K562 (cell line): ENCODE data around the gene PRDM12. TPM values are rescaled to one million over a fixed set of nuclear protein-coding genes. Genes with fewer than 3 reads are reported as not detected.

ENCODE experiments used
- ATAC-seq: fragments of 200-7000 bp; cut with Tn5 transposase; 3 replicates; pipeline ENCODE4 v1.9.1; 2020; ENCODE audit warnings: moderate library complexity
- BruUV-seq: library from RNA; stranded (reverse); fragments of 400-500 nt; replicated peaks from 2 replicates; lab custom pipeline; 2021; lab: Mats Ljungman, UMichigan
- CTCF ChIA-PET: fragments of 300-600 bp; formaldehyde crosslinking; extraction: SDS; loops from one replicate; lab custom pipeline; 2021; ENCODE audit warnings: low intra/inter-chr PET ratio; lab: Yijun Ruan, JAX
- POLR2A ChIA-PET: fragments of 300-600, 350-650 bp; sonication (Branson Sonifier 250); formaldehyde crosslinking; extraction: SDS; loops from one replicate; lab custom pipeline; 2021; ENCODE audit warnings: antibody characterized with exemption, inconsistent platforms; lab: Yijun Ruan, JAX
- DNase-seq, 4 experiments: peaks; one replicate each; pipeline versions ENCODE4 v3.0.0 to v3.0.0-alpha.2; 2011 to 2018; ENCODE audit warnings: low spot score in 3 of 4, mixed read lengths in 3 of 4; ENCODE audit errors: extremely low read depth in 1 of 4
- FAIRE-seq: peaks from 2 replicates; lab custom pipeline; 2011; peaks lifted over from hg19 to GRCh38; lab: Jason Lieb, UNC
- H2AFZ ChIP-seq: 2 replicates; pipeline ENCODE4 v1.6.0; 2011; ENCODE audit warnings: low read depth, low read length, control low read depth, inconsistent platforms
- H3K27ac ChIP-seq: fragments of 200-600 bp; 3 replicates; pipeline ENCODE4 v1.8.0; 2011; ENCODE audit warnings: low read depth, mild to moderate bottlenecking, control low read depth, inconsistent platforms, low read length, moderate library complexity, mixed read lengths; ENCODE audit errors: extremely low read depth
- H3K27me3 ChIP-seq, 2 experiments: fragments of 300-600 bp in 1 of 2; 2 replicates in 1 of 2; 3 replicates in 1 of 2; pipeline versions ENCODE4 v1.6.0 to v1.8.0; 2011; ENCODE audit warnings: inconsistent platforms in 2 of 2, low read length in 2 of 2, mild to moderate bottlenecking in 1 of 2, mixed read lengths in 1 of 2, moderate library complexity in 1 of 2; ENCODE audit not compliant: control insufficient read depth in 2 of 2, insufficient read depth in 2 of 2
- H3K36me3 ChIP-seq: fragments of 300-600 bp; 3 replicates; pipeline ENCODE4 v1.8.0; 2011; ENCODE audit warnings: mild to moderate bottlenecking, low read length, inconsistent platforms; ENCODE audit not compliant: control insufficient read depth, insufficient read depth
- H3K4me1 ChIP-seq, 2 experiments: fragments of 200-600 bp in 1 of 2; replicated peaks in 1 of 2; 2 replicates in 1 of 2; 3 replicates in 1 of 2; pipeline versions ENCODE4 v1.5.1 to v1.8.0; 2011; ENCODE audit warnings: inconsistent platforms in 2 of 2, low read length in 2 of 2, mild to moderate bottlenecking in 1 of 2, mixed read lengths in 1 of 2, moderate library complexity in 1 of 2; ENCODE audit not compliant: control insufficient read depth in 2 of 2, insufficient read depth in 2 of 2
- H3K4me2 ChIP-seq: 2 replicates; pipeline ENCODE4 v1.6.1; 2011; ENCODE audit warnings: low read length, control low read depth, inconsistent platforms, mixed read lengths; ENCODE audit not compliant: insufficient read depth
- H3K4me3 ChIP-seq: fragments of 200-600 bp; sonication (generic), shearing (Covaris generic); 2 replicates; pipeline ENCODE4 v1.5.1; 2016; ENCODE audit warnings: control low read depth, inconsistent platforms
- H3K79me2 ChIP-seq: fragments of 200-600 bp; 3 replicates; pipeline ENCODE4 v1.8.0; 2011; ENCODE audit warnings: low read length, inconsistent platforms; ENCODE audit not compliant: control insufficient read depth, insufficient read depth
- H3K9ac ChIP-seq, 2 experiments: 2 replicates each; pipeline versions ENCODE4 v1.6.0 to v1.6.1; 2011; ENCODE audit warnings: low read depth in 2 of 2, low read length in 2 of 2, control low read depth in 1 of 2, inconsistent platforms in 1 of 2, mild to moderate bottlenecking in 1 of 2, mixed read lengths in 1 of 2; ENCODE audit not compliant: insufficient read depth in 1 of 2
- H3K9me1 ChIP-seq: one replicate; pipeline ENCODE4 v1.6.0; 2011; ENCODE audit warnings: inconsistent platforms, mild to moderate bottlenecking, low read length, moderate library complexity; ENCODE audit not compliant: control insufficient read depth, insufficient read depth
- H3K9me3 ChIP-seq: replicated peaks from 2 replicates; pipeline ENCODE4 v1.5.1; 2011; ENCODE audit warnings: low read depth, low read length, inconsistent platforms; ENCODE audit not compliant: control insufficient read depth, insufficient read depth
- H4K20me1 ChIP-seq: replicated peaks from 2 replicates; pipeline ENCODE4 v1.6.1; 2011; ENCODE audit warnings: low read length, inconsistent platforms, mixed read lengths; ENCODE audit not compliant: control insufficient read depth, insufficient read depth
- HMG20B ChIP-seq: fragments of 250-450 bp; sonication (Bioruptor Pico); IDR thresholded peaks from 2 replicates; pipeline ENCODE4 v1.5.0; 2021; ENCODE audit warnings: mild to moderate bottlenecking
- PRDM10 ChIP-seq: fragments of 450-650 bp; IDR thresholded peaks from 2 replicates; pipeline ENCODE4 v1.6.1; 2018; ENCODE audit not compliant: partially characterized antibody
- ZBTB33 ChIP-seq: sonication (generic); formaldehyde crosslinking; IDR thresholded peaks from 2 replicates; pipeline ENCODE4 v1.8.1; 2023; ENCODE audit warnings: mild to moderate bottlenecking, missing genetic modification reagents
- WGBS: fragments of 100-300 bp; shearing (Covaris generic); methylation state at CpG from one replicate; pipeline ENCODE4 v1.1.6; 2016; ENCODE audit warnings: low coverage, mixed read lengths; ENCODE audit not compliant: insufficient coverage; ENCODE audit errors: missing lambda C conversion rate; 5-methylcytosine and 5-hydroxymethylcytosine counted together
- in situ Hi-C: fragments of 300-500 bp; cut with MboI; formaldehyde crosslinking; loops from 4 replicates; pipeline ENCODE4 v1.15.0; 2018; ENCODE audit warnings: inconsistent platforms, mixed read lengths
- intact Hi-C: fragments of 100-400 bp; cut with micrococcal nuclease; formaldehyde crosslinking; loops from 2 replicates; pipeline ENCODE4 v1.14.2; 2022
- polyA plus RNA-seq, 8 experiments: library from polyadenylated mRNA; depleted of rRNA in 4 of 8; stranded (reverse) in 5 of 8; unstranded in 3 of 8; fragments of >200 nt; fragmentation: Nextera tagmentation in 2 of 8; fragmentation: Illumina TruSeq in 1 of 8; extraction: Ambion mirVana in 2 of 8; extraction: Trizol in 1 of 8; gene quantifications; 2 replicates each; pipeline versions ENCODE4 v1.2.1 to v1.2.3, GENCODE V29; 2011 to 2014; ENCODE audit warnings: inconsistent platforms in 1 of 8, missing spikeins in 1 of 8
- total RNA-seq, 7 experiments: library from RNA; depleted of rRNA in 6 of 7; stranded (reverse); fragments of >200 nt in 6 of 7; fragmentation: Illumina TruSeq in 2 of 7; extraction: Trizol in 2 of 7; gene quantifications; 2 replicates each; pipeline versions ENCODE4 v1.2.1 to v1.2.3, GENCODE V29; 2011 to 2021; ENCODE audit warnings: low replicate concordance in 1 of 7
- TF ChIP-seq, protein P1 (sequence below), 3 experiments: IDR thresholded peaks in 2 of 3; conservative IDR thresholded peaks in 1 of 3; 2 replicates each; pipeline ENCODE4 v1.5.1; 2011 to 2012; ENCODE audit warnings: low read length in 3 of 3, mild to moderate bottlenecking in 3 of 3, control low read depth in 2 of 3, improper control_type of control experiment in 1 of 3, inconsistent platforms in 1 of 3, low read depth in 1 of 3, mixed read lengths in 1 of 3, moderate library complexity in 1 of 3; ENCODE audit not compliant: insufficient read depth in 2 of 3
- TF ChIP-seq, protein P2 (sequence below): fragments of 450-650 bp; IDR thresholded peaks from 2 replicates; pipeline ENCODE4 v1.6.1; 2016; ENCODE audit warnings: mild to moderate bottlenecking
- TF ChIP-seq, protein P3 (sequence below), 2 experiments: fragments of 450-650 bp in 1 of 2; sonication (generic) in 1 of 2; formaldehyde crosslinking in 1 of 2; IDR thresholded peaks in 1 of 2; conservative IDR thresholded peaks in 1 of 2; 2 replicates each; pipeline versions ENCODE4 v1.6.1 to v1.8.1; 2016 to 2023; ENCODE audit warnings: mild to moderate bottlenecking in 2 of 2, moderate library complexity in 2 of 2, inconsistent platforms in 1 of 2, missing genetic modification reagents in 1 of 2

The PRDM12 gene
- total and polyA plus RNA-seq, 9 of the 15 experiments (the other 6 are each of a cell fraction or from before 2014, with no cell fraction given): 0.04 to 0.22 (median 0.07) TPM; not detected in 3

DNA sequence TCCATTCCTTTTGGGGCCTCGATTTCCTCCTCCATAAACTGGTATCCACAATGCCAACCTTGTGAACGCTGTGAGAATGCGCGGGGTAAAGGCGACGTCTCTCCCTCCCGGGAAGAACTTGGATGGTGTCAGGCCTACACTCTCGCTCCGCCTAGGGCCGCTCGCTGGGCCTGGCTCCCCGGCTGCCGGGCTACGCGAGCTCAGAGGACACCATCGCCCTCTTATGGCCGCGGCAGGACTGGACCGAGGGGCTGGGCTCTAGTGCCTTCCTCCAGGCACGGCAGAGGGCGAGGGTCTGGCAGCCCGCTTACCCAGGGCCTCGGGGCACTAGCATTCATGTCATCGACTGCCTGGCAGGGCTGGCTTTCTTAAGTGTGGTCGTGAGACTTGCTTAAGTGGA lies 27.9 kb downstream of the PRDM12 start:
- ChIA-PET CTCF (no interaction called here), POLR2A (interaction anchor here (1.0 to 1.5 kb wide), 2 partner anchors 21 to 75 kb away, joined by 3 read pairs; no protein-coding TSS in a partner anchor)
- TF ChIP-seq, protein P1, sequence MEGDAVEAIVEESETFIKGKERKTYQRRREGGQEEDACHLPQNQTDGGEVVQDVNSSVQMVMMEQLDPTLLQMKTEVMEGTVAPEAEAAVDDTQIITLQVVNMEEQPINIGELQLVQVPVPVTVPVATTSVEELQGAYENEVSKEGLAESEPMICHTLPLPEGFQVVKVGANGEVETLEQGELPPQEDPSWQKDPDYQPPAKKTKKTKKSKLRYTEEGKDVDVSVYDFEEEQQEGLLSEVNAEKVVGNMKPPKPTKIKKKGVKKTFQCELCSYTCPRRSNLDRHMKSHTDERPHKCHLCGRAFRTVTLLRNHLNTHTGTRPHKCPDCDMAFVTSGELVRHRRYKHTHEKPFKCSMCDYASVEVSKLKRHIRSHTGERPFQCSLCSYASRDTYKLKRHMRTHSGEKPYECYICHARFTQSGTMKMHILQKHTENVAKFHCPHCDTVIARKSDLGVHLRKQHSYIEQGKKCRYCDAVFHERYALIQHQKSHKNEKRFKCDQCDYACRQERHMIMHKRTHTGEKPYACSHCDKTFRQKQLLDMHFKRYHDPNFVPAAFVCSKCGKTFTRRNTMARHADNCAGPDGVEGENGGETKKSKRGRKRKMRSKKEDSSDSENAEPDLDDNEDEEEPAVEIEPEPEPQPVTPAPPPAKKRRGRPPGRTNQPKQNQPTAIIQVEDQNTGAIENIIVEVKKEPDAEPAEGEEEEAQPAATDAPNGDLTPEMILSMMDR (IDR thresholded peaks at IDR 0.05 in 2 of 3, conservative IDR thresholded peaks at IDR 0.05 in 1 of 3; ENCODE audit: insufficient read depth in 2 of 3, low read depth in 1 of 3, low read length in 3 of 3): peak in 1 of 3 experiments; percentile 14; a peak in 2 of 6 replicates
- TF ChIP-seq, protein P2, sequence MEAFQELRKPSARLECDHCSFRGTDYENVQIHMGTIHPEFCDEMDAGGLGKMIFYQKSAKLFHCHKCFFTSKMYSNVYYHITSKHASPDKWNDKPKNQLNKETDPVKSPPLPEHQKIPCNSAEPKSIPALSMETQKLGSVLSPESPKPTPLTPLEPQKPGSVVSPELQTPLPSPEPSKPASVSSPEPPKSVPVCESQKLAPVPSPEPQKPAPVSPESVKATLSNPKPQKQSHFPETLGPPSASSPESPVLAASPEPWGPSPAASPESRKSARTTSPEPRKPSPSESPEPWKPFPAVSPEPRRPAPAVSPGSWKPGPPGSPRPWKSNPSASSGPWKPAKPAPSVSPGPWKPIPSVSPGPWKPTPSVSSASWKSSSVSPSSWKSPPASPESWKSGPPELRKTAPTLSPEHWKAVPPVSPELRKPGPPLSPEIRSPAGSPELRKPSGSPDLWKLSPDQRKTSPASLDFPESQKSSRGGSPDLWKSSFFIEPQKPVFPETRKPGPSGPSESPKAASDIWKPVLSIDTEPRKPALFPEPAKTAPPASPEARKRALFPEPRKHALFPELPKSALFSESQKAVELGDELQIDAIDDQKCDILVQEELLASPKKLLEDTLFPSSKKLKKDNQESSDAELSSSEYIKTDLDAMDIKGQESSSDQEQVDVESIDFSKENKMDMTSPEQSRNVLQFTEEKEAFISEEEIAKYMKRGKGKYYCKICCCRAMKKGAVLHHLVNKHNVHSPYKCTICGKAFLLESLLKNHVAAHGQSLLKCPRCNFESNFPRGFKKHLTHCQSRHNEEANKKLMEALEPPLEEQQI: peak; percentile 71; the same call in 1 of the 2 replicates
- no peak for TF ChIP-seq HMG20B
- TF ChIP-seq, protein P3, sequence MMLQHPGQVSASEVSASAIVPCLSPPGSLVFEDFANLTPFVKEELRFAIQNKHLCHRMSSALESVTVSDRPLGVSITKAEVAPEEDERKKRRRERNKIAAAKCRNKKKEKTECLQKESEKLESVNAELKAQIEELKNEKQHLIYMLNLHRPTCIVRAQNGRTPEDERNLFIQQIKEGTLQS (IDR thresholded peaks at IDR 0.05): peak; percentile 22; the same call in 1 of the 2 replicates
- TF ChIP-seq, protein P3 (CRISPR knock-in tag; conservative IDR thresholded peaks at IDR 0.05): no peak
- peak; percentile 100 for TF ChIP-seq ZBTB33 (CRISPR knock-in tag)
- no peak for TF ChIP-seq PRDM10
- H3K9ac ChIP-seq: no peak overlapping the region
- FAIRE-seq: no peak
- intact Hi-C loops: no loop called here
- in situ Hi-C loops: loop anchor here (25.0 kb wide), 1 partner anchor 555 kb away; no protein-coding TSS in a partner anchor
- H3K36me3 ChIP-seq: peaks cover 25% of the 10 kb centered on the region
- H3K4me3 ChIP-seq: no peak overlapping the region
- peak overlapping the region; percentile 42 for H2AFZ ChIP-seq
- H4K20me1 ChIP-seq: peaks cover 5% of the 10 kb centered on the region
- BruUV-seq: no TSS peak
- 0 out of 2 replicates have a peak, but pooled peaks cover 3% of the 10 kb centered on the region for H3K9me3 ChIP-seq
- 94% methylated on average over 20 of the region's 25 CpGs for WGBS
- peaks cover 3% of the 10 kb centered on the region for H3K9me1 ChIP-seq
- no peak overlapping the region for H3K27ac ChIP-seq
- ATAC-seq: no peak
- no peak for DNase-seq
- no peaks in the 10 kb centered on the region for H3K27me3 ChIP-seq
- peaks cover 9 to 12% of the 10 kb centered on the region in 2 experiments; a peak in 4 of 5 replicates for H3K4me1 ChIP-seq
- no peak overlapping the region for H3K4me2 ChIP-seq
- peaks cover 43% of the 10 kb centered on the region for H3K79me2 ChIP-seq
